Stomach (tissue), 9 donors: ENCODE measurements around the gene PCGF3. TPM values are rescaled to one million over a fixed set of nuclear protein-coding genes. Genes with fewer than 3 reads are reported as not detected.

ENCODE experiments used
- DNase-seq, 2 donors: peaks; one replicate each; pipeline versions ENCODE4 v3.0.0 to v3.0.0-alpha.2; 2013 to 2019
- H3K27ac ChIP-seq, 5 donors: fragments of 200-600 bp in 4 of 5; sonication (generic) in 4 of 5; one replicate each; pipeline ENCODE4 v1.5.1; 2013 to 2019; ENCODE audit warnings: mild to moderate bottlenecking in 1 of 5, moderate library complexity in 1 of 5
- H3K27me3 ChIP-seq, 3 donors: fragments of 200-600 bp; sonication (generic); one replicate each; pipeline ENCODE4 v1.5.1; 2017 to 2019; ENCODE audit warnings: mixed run types in 1 of 3
- H3K36me3 ChIP-seq, 4 donors: fragments of 200-600 bp; sonication (generic); 1 replicate in 3 of 4; 2 replicates in 1 of 4; pipeline ENCODE4 v1.5.1; 2016 to 2019
- H3K4me1 ChIP-seq, 4 donors: fragments of 200-600 bp; sonication (generic); one replicate each; pipeline ENCODE4 v1.5.1; 2016 to 2019
- H3K4me3 ChIP-seq, 4 donors: fragments of 200-600 bp; sonication (generic) in 3 of 4; one replicate each; pipeline ENCODE4 v1.5.1; 2016 to 2019; ENCODE audit warnings: mild to moderate bottlenecking in 1 of 4
- H3K9me3 ChIP-seq, 4 donors: fragments of 200-600 bp; sonication (generic); one replicate each; pipeline ENCODE4 v1.5.1; 2016 to 2019
- EP300 ChIP-seq: sonication (generic); formaldehyde crosslinking; IDR thresholded peaks from one replicate; pipeline ENCODE4 v1.6.1; 2017; ENCODE audit warnings: antibody characterized with exemption
- POLR2A ChIP-seq, 4 donors: fragments of 450-650 bp; IDR thresholded peaks; one replicate each; pipeline ENCODE4 v1.6.1; 2016; ENCODE audit warnings: antibody characterized with exemption in 4 of 4, control low read depth in 2 of 4, mild to moderate bottlenecking in 1 of 4, moderate library complexity in 1 of 4
- POLR2AphosphoS5 ChIP-seq, 3 donors: sonication (generic); formaldehyde crosslinking; IDR thresholded peaks; one replicate each; pipeline ENCODE4 v1.6.1; 2016; ENCODE audit warnings: antibody characterized with exemption in 3 of 3
- whole genome bisulfite sequencing, 5 donors: extraction: QIAGEN DNeasy Blood & Tissue Kit in 3 of 5; methylation state at CpG; one replicate each; pipeline versions ENCODE4 v1.1.5 to v1.1.7; 2013 to 2018; 5-methylcytosine and 5-hydroxymethylcytosine counted together
- intact Hi-C: fragments of 100-400 bp; cut with DNase I; formaldehyde crosslinking; loops from one replicate; pipeline ENCODE4 v1.15.1; 2023; ENCODE audit warnings: low total_unique reads
- polyA plus RNA-seq, 3 donors: library from polyadenylated mRNA; stranded (reverse); fragments of 200-250 nt; gene quantifications; one replicate each; pipeline ENCODE4 v1.2.3, GENCODE V29; 2013
- total RNA-seq, 5 donors: library from RNA; depleted of rRNA; stranded (reverse); fragments of >200 nt; gene quantifications; one replicate each; pipeline versions ENCODE4 v1.1.0 to v1.2.3, GENCODE V29; 2014 to 2016
- TF ChIP-seq, protein P1 (sequence below), 7 experiments: fragments of 450-650 bp in 4 of 7; fragments of 200-600 bp in 3 of 7; sonication (generic) in 3 of 7; IDR thresholded peaks; one replicate each; pipeline ENCODE4 v1.5.1; 2016 to 2019; ENCODE audit warnings: antibody characterized with exemption in 7 of 7, control low read depth in 2 of 7, mild to moderate bottlenecking in 1 of 7
- donor health status: healthy with polysubstance abuse.
- donor health status: Bipolar disorder and iron deficiency.
- donor health status: healthy.

Gene PCGF3
- total and polyA plus RNA-seq, 8 donors, result 24.7 to 140 (median 62.7) TPM

DNA sequence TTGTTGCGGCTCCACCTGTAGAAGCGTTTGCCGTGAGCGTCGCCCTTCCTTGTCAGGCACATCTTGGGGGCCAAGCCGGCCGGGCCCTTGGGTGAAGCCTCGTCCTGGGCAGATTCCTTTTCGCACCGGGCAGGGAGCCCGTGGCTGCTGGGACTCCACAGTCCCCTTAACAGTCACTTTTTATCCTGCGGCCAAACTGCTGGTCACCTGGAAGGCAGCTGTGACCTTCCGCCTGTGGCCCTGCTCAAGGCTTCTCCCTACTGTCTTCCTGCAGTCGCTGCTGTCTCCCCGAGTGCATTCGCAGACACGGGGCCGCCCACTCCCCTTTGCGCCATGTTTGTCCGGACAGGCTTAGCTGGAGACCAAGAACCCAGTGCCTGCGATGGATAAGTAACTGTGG is 55.0 kb downstream of the PCGF3 start:
- TF ChIP-seq EP300 (no peak), POLR2AphosphoS5 (IDR thresholded peaks at IDR 0.05) (no peak), POLR2A (IDR thresholded peaks at IDR 0.05) (no peak)
- TF ChIP-seq, protein P1, sequence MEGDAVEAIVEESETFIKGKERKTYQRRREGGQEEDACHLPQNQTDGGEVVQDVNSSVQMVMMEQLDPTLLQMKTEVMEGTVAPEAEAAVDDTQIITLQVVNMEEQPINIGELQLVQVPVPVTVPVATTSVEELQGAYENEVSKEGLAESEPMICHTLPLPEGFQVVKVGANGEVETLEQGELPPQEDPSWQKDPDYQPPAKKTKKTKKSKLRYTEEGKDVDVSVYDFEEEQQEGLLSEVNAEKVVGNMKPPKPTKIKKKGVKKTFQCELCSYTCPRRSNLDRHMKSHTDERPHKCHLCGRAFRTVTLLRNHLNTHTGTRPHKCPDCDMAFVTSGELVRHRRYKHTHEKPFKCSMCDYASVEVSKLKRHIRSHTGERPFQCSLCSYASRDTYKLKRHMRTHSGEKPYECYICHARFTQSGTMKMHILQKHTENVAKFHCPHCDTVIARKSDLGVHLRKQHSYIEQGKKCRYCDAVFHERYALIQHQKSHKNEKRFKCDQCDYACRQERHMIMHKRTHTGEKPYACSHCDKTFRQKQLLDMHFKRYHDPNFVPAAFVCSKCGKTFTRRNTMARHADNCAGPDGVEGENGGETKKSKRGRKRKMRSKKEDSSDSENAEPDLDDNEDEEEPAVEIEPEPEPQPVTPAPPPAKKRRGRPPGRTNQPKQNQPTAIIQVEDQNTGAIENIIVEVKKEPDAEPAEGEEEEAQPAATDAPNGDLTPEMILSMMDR (IDR thresholded peaks at IDR 0.05), result no peak
- intact Hi-C loops, result no loop called here
- no peaks in the 10 kb centered on the region for H3K27me3 ChIP-seq
- 94 to 98% (median 96%) methylated on average over 21 of the region's 21 CpGs for WGBS, 5 donors
- no peak for DNase-seq
- H3K4me1 ChIP-seq, result peaks cover 0 to 9% (median 1%) of the 10 kb centered on the region in 4 donors
- H3K36me3 ChIP-seq, result peaks cover 23 to 74% (median 70%) of the 10 kb centered on the region in 4 donors
- H3K27ac ChIP-seq, result no peak overlapping the region
- H3K9me3 ChIP-seq, result peaks cover 0 to 13% (median 3%) of the 10 kb centered on the region in 4 donors
- no peak overlapping the region for H3K4me3 ChIP-seq

DNA sequence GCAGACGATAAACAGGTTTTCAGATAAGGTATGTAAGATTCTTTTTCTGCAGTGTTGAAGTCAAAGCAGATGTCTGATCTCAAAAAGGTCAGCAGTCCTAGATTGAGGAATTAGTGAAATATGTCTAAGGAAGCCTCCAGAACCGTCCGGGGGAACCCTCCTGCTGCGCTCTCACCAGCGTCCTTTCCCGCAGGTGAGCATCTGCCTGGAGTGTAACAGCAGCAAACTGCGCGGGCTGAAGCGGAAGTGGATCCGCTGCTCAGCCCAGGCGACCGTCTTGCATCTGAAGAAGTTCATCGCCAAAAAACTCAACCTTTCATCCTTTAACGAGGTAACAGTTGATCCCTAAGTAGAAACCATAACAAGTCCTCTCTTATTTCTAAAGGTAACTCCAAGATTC is 55.5 kb downstream of the PCGF3 start:
- peaks cover 23 to 78% (median 74%) of the 10 kb centered on the region in 4 donors for H3K36me3 ChIP-seq
- H3K4me3 ChIP-seq, result no peak overlapping the region
- TF ChIP-seq, protein P1 (IDR thresholded peaks at IDR 0.05), result no peak
- TF ChIP-seq EP300, result no peak
- TF ChIP-seq POLR2A (IDR thresholded peaks at IDR 0.05), result no peak
- no peak for TF ChIP-seq POLR2AphosphoS5 (IDR thresholded peaks at IDR 0.05)
- 94 to 95% (median 95%) methylated on average over 14 of the region's 14 CpGs for WGBS, 5 donors
- no peaks in the 10 kb centered on the region for H3K27me3 ChIP-seq
- no peak overlapping the region for H3K27ac ChIP-seq
- no peak for DNase-seq
- peaks cover 0 to 10% (median 1%) of the 10 kb centered on the region in 4 donors for H3K4me1 ChIP-seq
- H3K9me3 ChIP-seq, result peaks cover 0 to 13% (median 4%) of the 10 kb centered on the region in 4 donors
- intact Hi-C loops, result no loop called here

DNA sequence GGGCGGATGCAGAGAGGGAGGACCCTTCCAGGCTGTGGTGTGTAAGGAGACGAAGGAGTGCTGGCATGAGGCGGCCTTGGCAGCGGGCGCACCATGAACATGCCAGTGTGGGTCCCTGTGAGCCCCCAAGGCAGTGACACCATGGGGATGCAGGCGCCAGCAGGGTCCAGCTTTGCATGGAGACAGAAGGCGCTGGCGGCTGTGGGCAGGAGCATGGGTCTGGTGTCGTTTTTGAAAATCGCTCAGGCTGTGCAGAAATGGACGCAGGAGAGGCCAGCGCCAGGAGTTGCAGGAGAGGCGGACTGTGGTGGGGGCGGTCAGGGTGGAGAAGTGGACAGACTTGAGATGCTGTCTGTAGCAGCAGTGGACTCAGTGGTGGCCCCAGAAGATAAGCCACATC is 56.1 kb downstream of the PCGF3 start:
- peaks cover 0 to 10% (median 1%) of the 10 kb centered on the region in 4 donors for H3K4me1 ChIP-seq
- TF ChIP-seq POLR2A (IDR thresholded peaks at IDR 0.05) (no peak), EP300 (no peak)
- no peak for DNase-seq
- intact Hi-C loops, result no loop called here
- 93 to 97% (median 97%) methylated on average over 14 of the region's 14 CpGs for WGBS, 5 donors
- peaks cover 25 to 81% (median 77%) of the 10 kb centered on the region in 4 donors for H3K36me3 ChIP-seq
- no peak overlapping the region for H3K27ac ChIP-seq
- H3K9me3 ChIP-seq, result peaks cover 0 to 13% (median 4%) of the 10 kb centered on the region in 4 donors
- no peaks in the 10 kb centered on the region for H3K27me3 ChIP-seq
- no peak overlapping the region for H3K4me3 ChIP-seq

DNA sequence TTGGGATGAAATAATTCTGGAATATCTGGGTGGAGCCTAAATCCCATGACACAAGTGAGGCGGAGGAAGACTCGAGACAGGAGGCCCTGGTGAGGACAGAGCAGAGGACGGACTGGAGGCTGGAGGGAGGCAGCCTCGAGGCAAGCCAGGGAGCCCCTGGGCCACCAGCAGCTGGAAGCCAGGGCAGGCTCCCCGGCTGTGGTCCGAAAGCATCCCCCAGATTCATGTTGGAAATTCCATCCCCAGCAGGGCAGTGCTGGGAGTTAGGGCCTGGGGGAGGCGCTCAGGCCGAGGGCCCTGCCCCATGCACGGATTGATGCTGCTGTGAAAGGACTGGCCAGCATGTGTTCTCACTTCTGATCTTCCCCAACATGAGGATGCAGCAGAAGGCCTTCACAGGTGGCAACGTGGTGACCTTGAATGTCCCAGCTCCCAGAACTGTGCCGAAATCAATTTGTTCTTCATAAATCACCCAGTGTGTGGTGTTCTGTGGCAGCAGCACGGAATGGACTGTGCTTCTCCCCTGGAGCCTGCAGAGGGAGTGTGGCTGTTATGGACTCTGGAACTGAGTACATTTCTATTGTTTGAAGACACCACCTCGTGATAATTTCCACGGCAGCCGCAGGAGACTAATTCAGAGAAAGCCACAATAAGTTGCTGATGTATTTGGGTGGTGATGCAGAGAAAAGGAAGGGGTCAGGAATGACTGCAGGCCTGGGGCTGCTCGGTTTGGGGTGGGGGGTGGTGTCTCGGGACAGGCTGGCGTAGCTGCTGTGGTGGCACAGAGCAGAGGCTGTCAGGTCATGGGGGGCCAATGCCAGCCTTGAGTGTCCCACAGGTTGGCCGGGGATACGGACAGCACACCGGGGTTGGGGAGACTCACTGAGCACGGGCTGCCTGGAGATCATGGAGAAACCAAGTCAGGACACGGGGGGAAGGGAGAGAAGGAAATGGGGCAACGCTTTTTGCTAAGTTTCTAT is 56.9 kb downstream of the PCGF3 start:
- intact Hi-C loops, result no loop called here
- H3K4me3 ChIP-seq, result no peak overlapping the region
- H3K27ac ChIP-seq, result no peak overlapping the region
- H3K27me3 ChIP-seq, result no peaks in the 10 kb centered on the region
- peaks cover 31 to 81% (median 79%) of the 10 kb centered on the region in 4 donors for H3K36me3 ChIP-seq
- TF ChIP-seq POLR2A (IDR thresholded peaks at IDR 0.05) (no peak), EP300 (no peak)
- TF ChIP-seq, protein P1 (IDR thresholded peaks at IDR 0.05), result peak in 2 of 7 experiments; percentile 14 to 40
- 75 to 85% (median 83%) methylated on average over 23 to 24 of the region's 24 CpGs for WGBS, 5 donors
- H3K9me3 ChIP-seq, result peaks cover 0 to 13% (median 4%) of the 10 kb centered on the region in 4 donors
- H3K4me1 ChIP-seq, result peaks cover 0 to 10% (median 1%) of the 10 kb centered on the region in 4 donors
- peak in 1 of 2 donors; percentile 63 for DNase-seq
